DND-41 (cell line): ENCODE measurements around the gene SETBP1.

Experiments
- ATAC-seq: fragments of 200-7000 bp; cut with Tn5 transposase; 3 replicates; pipeline ENCODE4 v1.9.1; 2021; ENCODE audit warnings: low read depth; ENCODE audit not compliant: insufficient read depth
- DNase-seq: peaks from one replicate; pipeline ENCODE4 v3.0.0-alpha.2; 2020
- H2AFZ ChIP-seq: 2 replicates; pipeline ENCODE4 v1.6.0; 2012; ENCODE audit warnings: low read depth, low read length
- H3K27ac ChIP-seq: 2 replicates; pipeline ENCODE4 v1.5.1; 2012; ENCODE audit warnings: low read length, inconsistent platforms
- H3K27me3 ChIP-seq: fragments of 200-600 bp; sonication (generic); 2 replicates; pipeline ENCODE4 v1.6.0; 2012; ENCODE audit warnings: low read length, mild to moderate bottlenecking, inconsistent platforms; ENCODE audit not compliant: insufficient read depth, poor library complexity
- H3K36me3 ChIP-seq: 2 replicates; pipeline ENCODE4 v1.5.1; 2012; ENCODE audit warnings: low read length, inconsistent platforms; ENCODE audit not compliant: insufficient read depth
- H3K4me1 ChIP-seq: 2 replicates; pipeline ENCODE4 v1.5.1; 2012; ENCODE audit warnings: mild to moderate bottlenecking, low read length; ENCODE audit not compliant: insufficient read depth
- H3K4me2 ChIP-seq: 2 replicates; pipeline ENCODE4 v1.6.0; 2012; ENCODE audit warnings: mild to moderate bottlenecking, moderate library complexity, low read length, inconsistent platforms; ENCODE audit not compliant: insufficient read depth
- H3K4me3 ChIP-seq, 2 experiments: fragments of 200-600 bp in 1 of 2; shearing (Covaris generic) in 1 of 2; 2 replicates each; pipeline ENCODE4 v1.5.1; 2012 to 2016; ENCODE audit warnings: inconsistent platforms in 2 of 2, low read length in 2 of 2, mild to moderate bottlenecking in 2 of 2, low read depth in 1 of 2, moderate library complexity in 1 of 2
- H3K79me2 ChIP-seq: 2 replicates; pipeline ENCODE4 v1.6.0; 2012; ENCODE audit warnings: low read length, inconsistent platforms; ENCODE audit not compliant: insufficient read depth
- H3K9ac ChIP-seq: 2 replicates; pipeline ENCODE4 v1.6.0; 2012; ENCODE audit warnings: low read depth, mild to moderate bottlenecking, inconsistent platforms, low read length, moderate library complexity
- H3K9me3 ChIP-seq: 2 replicates; pipeline ENCODE4 v1.5.1; 2012; ENCODE audit warnings: low read length, moderate library complexity, mild to moderate bottlenecking, inconsistent platforms; ENCODE audit not compliant: insufficient read depth, severe bottlenecking
- H4K20me1 ChIP-seq: 2 replicates; pipeline ENCODE4 v1.6.0; 2012; ENCODE audit warnings: low read length; ENCODE audit not compliant: insufficient read depth
- CTCF ChIP-seq: IDR thresholded peaks from 2 replicates; pipeline ENCODE4 v1.5.1; 2012; ENCODE audit warnings: borderline replicate concordance, low read length, moderate library complexity, mild to moderate bottlenecking; ENCODE audit not compliant: poor library complexity, severe bottlenecking; ENCODE audit errors: extremely low read depth
- EZH2 ChIP-seq: IDR thresholded peaks from 3 replicates; pipeline ENCODE4 v1.6.1; 2012; ENCODE audit warnings: borderline replicate concordance, low read depth, mild to moderate bottlenecking, moderate library complexity, low read length, inconsistent platforms; ENCODE audit not compliant: severe bottlenecking

SETBP1 gene

GRCh38 chr18:45037618-45038017 is 356.9 kb downstream of the SETBP1 start:
- Histone ChIP-seq H3K9ac (no peak overlapping the region), H3K27ac (no peak overlapping the region), H3K4me2 (no peak overlapping the region), H3K36me3 (no peaks in the 10 kb centered on the region), H3K4me1 (no peaks in the 10 kb centered on the region), H4K20me1 (no peaks in the 10 kb centered on the region), H3K4me3 (no peak overlapping the region), H3K27me3 (no peaks in the 10 kb centered on the region), H3K79me2 (no peaks in the 10 kb centered on the region), H2AFZ (no peak overlapping the region), H3K9me3 (no peaks in the 10 kb centered on the region)
- ATAC-seq (no peak), DNase-seq (no peak)
- TF ChIP-seq CTCF, result no peak
- no peak for TF ChIP-seq EZH2

GRCh38 chr18:45039376-45039775 is 358.7 kb downstream of the SETBP1 start:
- TF ChIP-seq EZH2, result no peak
- TF ChIP-seq CTCF, result no peak
- Histone ChIP-seq H3K27ac (no peak overlapping the region), H2AFZ (no peak overlapping the region), H3K9ac (no peak overlapping the region), H3K4me3 (no peak overlapping the region), H3K36me3 (no peaks in the 10 kb centered on the region), H4K20me1 (no peaks in the 10 kb centered on the region), H3K27me3 (no peaks in the 10 kb centered on the region), H3K79me2 (no peaks in the 10 kb centered on the region), H3K4me2 (no peak overlapping the region), H3K4me1 (no peaks in the 10 kb centered on the region), H3K9me3 (no peaks in the 10 kb centered on the region)
- ATAC-seq (no peak), DNase-seq (no peak)

- Histone ChIP-seq H3K4me1 (no peaks in the 10 kb centered on the region), H3K36me3 (no peaks in the 10 kb centered on the region), H4K20me1 (no peaks in the 10 kb centered on the region), H3K27ac (no peak overlapping the region), H3K9ac (no peak overlapping the region), H3K9me3 (no peaks in the 10 kb centered on the region), H3K4me3 (no peak overlapping the region), H3K4me2 (no peak overlapping the region), H2AFZ (no peak overlapping the region), H3K79me2 (no peaks in the 10 kb centered on the region), H3K27me3 (no peaks in the 10 kb centered on the region)
- ATAC-seq (no peak), DNase-seq (no peak)
- TF ChIP-seq CTCF, result no peak
- no peak for TF ChIP-seq EZH2
Measured at GRCh38 chr18:45040879-45041278, 360.2 kb downstream of the SETBP1 start.

GRCh38 chr18:45044787-45045186 is 364.1 kb downstream of the SETBP1 start:
- H3K4me2 ChIP-seq, result no peak overlapping the region
- no peak overlapping the region for H2AFZ ChIP-seq
- no peaks in the 10 kb centered on the region for H3K4me1 ChIP-seq
- H3K9ac ChIP-seq, result no peak overlapping the region
- no peak overlapping the region for H3K4me3 ChIP-seq
- H4K20me1 ChIP-seq, result no peaks in the 10 kb centered on the region
- H3K79me2 ChIP-seq, result no peaks in the 10 kb centered on the region
- no peak for ATAC-seq
- H3K9me3 ChIP-seq, result no peaks in the 10 kb centered on the region
- H3K27ac ChIP-seq, result no peak overlapping the region
- H3K36me3 ChIP-seq, result no peaks in the 10 kb centered on the region
- no peaks in the 10 kb centered on the region for H3K27me3 ChIP-seq
- DNase-seq, result no peak
- TF ChIP-seq EZH2 (no peak), CTCF (no peak)
